HCT116 (cell line): ENCODE measurements around the gene ISCA2. TPM values are rescaled to one million over a fixed set of nuclear protein-coding genes. Genes with fewer than 3 reads are reported as not detected.
"Not testable (repeated sequence)": the region's sequence is repeated elsewhere in the genome, so short reads cannot be mapped to it uniquely, and the experiment has no call there.

Experiments used
- ATAC-seq: fragments of 200-7000 bp; cut with Tn5 transposase; 2 replicates; pipeline ENCODE4 v1.9.1; 2020; ENCODE audit warnings: mild to moderate bottlenecking, moderate library complexity
- BruUV-seq: library from RNA; stranded (reverse); fragments of 400-500 nt; replicated peaks from 2 replicates; lab custom pipeline; 2021; lab: Mats Ljungman, UMichigan
- CTCF ChIA-PET: fragments of 300-600 bp; sonication (Branson Sonifier 250); formaldehyde crosslinking; loops from one replicate; lab custom pipeline; 2021; ENCODE audit warnings: antibody characterized with exemption; lab: Charles Lee
- POLR2A ChIA-PET: fragments of 300-600, 350-600 bp; sonication (Branson Sonifier 250); formaldehyde crosslinking; loops from one replicate; lab custom pipeline; 2021; ENCODE audit warnings: antibody characterized with exemption; lab: Charles Lee
- RAD21 ChIA-PET, 2 experiments: fragments of 300-600 bp; sonication (Branson Sonifier 250); formaldehyde crosslinking; loops; one replicate each; lab custom pipeline; 2023; ENCODE audit warnings: low total read pairs in 2 of 2; ENCODE audit not compliant: uncharacterized antibody in 2 of 2, unreplicated experiment in 2 of 2, low non-redundant PET in 1 of 2; lab: Charles Lee
- DNase-seq: peaks from one replicate; pipeline ENCODE4 v3.0.0-alpha.2; 2010; ENCODE audit warnings: low read depth, low spot score
- H2AFZ ChIP-seq: fragments of 200-600 bp; shearing (Covaris generic), sonication (generic); 2 replicates; pipeline ENCODE4 v1.6.1; 2017; ENCODE audit warnings: low read depth, mixed run types, mixed read lengths, antibody characterized with exemption, low read length; ENCODE audit not compliant: poor library complexity, severe bottlenecking
- H3K27ac ChIP-seq: 2 replicates; pipeline ENCODE4 v1.5.1; 2012; ENCODE audit warnings: low read depth, low read length
- H3K27me3 ChIP-seq: fragments of 200-600 bp; sonication (generic); 2 replicates; pipeline ENCODE4 v1.6.1; 2016; ENCODE audit warnings: mixed run types, low read length, mixed read lengths; ENCODE audit not compliant: insufficient read depth
- H3K36me3 ChIP-seq, 2 experiments: fragments of 200-500 bp in 1 of 2; fragments of 200-600 bp in 1 of 2; sonication (Bioruptor generic) in 1 of 2; sonication (generic) in 1 of 2; 2 replicates each; pipeline versions ENCODE4 v1.5.1 to v1.6.1; 2014 to 2016; ENCODE audit warnings: low read length in 2 of 2, inconsistent platforms in 1 of 2, mixed read lengths in 1 of 2, mixed run types in 1 of 2; ENCODE audit not compliant: insufficient read depth in 2 of 2, control insufficient read depth in 1 of 2
- H3K4me1 ChIP-seq, 2 experiments: fragments of 200-600 bp in 1 of 2; sonication (generic) in 1 of 2; 2 replicates each; pipeline versions ENCODE4 v1.5.1 to v1.6.1; 2012 to 2017; ENCODE audit warnings: low read length in 2 of 2, inconsistent platforms in 1 of 2, mild to moderate bottlenecking in 1 of 2, mixed read lengths in 1 of 2, mixed run types in 1 of 2, moderate library complexity in 1 of 2; ENCODE audit not compliant: insufficient read depth in 2 of 2, control insufficient read depth in 1 of 2
- H3K4me2 ChIP-seq: fragments of 200-600 bp; sonication (generic); 2 replicates; pipeline ENCODE4 v1.6.1; 2017; ENCODE audit warnings: mixed run types, low read length, mixed read lengths
- H3K4me3 ChIP-seq, 2 experiments: fragments of 200-600 bp in 1 of 2; sonication (generic) in 1 of 2; replicated peaks in 1 of 2; 2 replicates each; pipeline ENCODE4 v1.5.1; 2011 to 2016; ENCODE audit warnings: low read length in 2 of 2, control low read depth in 1 of 2, low read depth in 1 of 2, mild to moderate bottlenecking in 1 of 2, mixed read lengths in 1 of 2, mixed run types in 1 of 2
- H3K79me2 ChIP-seq: fragments of 200-600 bp; sonication (generic); 2 replicates; pipeline ENCODE4 v1.6.1; 2017; ENCODE audit warnings: mild to moderate bottlenecking, mixed run types, low read length, moderate library complexity, mixed read lengths; ENCODE audit not compliant: insufficient read depth
- H3K9ac ChIP-seq: fragments of 200-600 bp; sonication (generic); 2 replicates; pipeline ENCODE4 v1.6.1; 2016; ENCODE audit warnings: low read length, mixed read lengths
- H3K9me2 ChIP-seq: fragments of 200-600 bp; sonication (generic), shearing (Covaris generic); 2 replicates; pipeline ENCODE4 v1.6.1; 2017; ENCODE audit warnings: mixed run types, mild to moderate bottlenecking, moderate library complexity; ENCODE audit not compliant: insufficient read depth
- H3K9me3 ChIP-seq, 2 experiments: fragments of 200-500 bp in 1 of 2; fragments of 200-600 bp in 1 of 2; sonication (Bioruptor generic) in 1 of 2; sonication (generic) in 1 of 2; 2 replicates each; pipeline ENCODE4 v1.6.1; 2014 to 2017; ENCODE audit warnings: low read length in 2 of 2, mixed read lengths in 2 of 2, inconsistent platforms in 1 of 2, low read depth in 1 of 2, mild to moderate bottlenecking in 1 of 2, mixed run types in 1 of 2, moderate library complexity in 1 of 2; ENCODE audit not compliant: control insufficient read depth in 1 of 2, insufficient read depth in 1 of 2
- H4K20me1 ChIP-seq: fragments of 200-600 bp; sonication (generic), shearing (Covaris generic); 2 replicates; pipeline ENCODE4 v1.6.1; 2017; ENCODE audit warnings: mixed run types, mild to moderate bottlenecking, moderate library complexity; ENCODE audit not compliant: insufficient read depth
- intact Hi-C: fragments of 100-400 bp; cut with micrococcal nuclease; formaldehyde crosslinking; loops from 2 replicates; pipeline ENCODE4 v1.10.0; 2022
- total RNA-seq: library from RNA; stranded (reverse); gene quantifications from one replicate; pipeline ENCODE4 v1.2.1, GENCODE V29; 2021; ENCODE audit not compliant: unreplicated experiment
- TF ChIP-seq, protein P1 (sequence below): IDR thresholded peaks from 2 replicates; pipeline ENCODE4 v1.6.1; 2012

Gene ISCA2
- total RNA-seq, 1 experiment from 2014 or later = 27.5 TPM

DNA sequence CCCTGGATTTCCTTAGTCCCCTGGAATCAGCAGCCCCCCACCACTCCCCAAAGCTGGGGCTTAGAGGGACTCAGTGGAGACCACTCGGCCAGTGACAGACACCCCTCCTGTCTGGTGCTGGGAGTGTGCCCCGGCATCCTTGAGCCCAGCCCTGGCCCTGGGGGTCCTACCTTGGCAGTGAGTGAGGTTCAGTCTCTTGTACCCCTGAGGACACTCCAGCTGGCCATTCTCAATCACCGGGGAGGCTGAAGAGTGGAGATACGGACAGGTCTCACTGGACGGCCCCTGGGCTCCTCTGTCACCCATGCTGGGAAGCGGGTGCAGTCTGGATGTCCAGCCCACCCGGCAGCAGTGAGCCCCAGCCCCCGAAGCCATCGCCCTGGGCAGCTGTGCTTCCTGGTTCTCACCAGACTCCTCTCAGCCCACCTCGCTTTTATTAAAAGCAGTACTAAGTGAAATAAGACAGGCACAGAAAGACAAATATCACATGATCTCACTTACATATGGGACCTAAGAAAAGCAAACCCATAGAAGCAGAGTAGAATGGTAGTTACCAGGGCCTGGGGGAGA is 42.3 kb downstream of the ISCA2 start:
- ChIA-PET POLR2A (no interaction called here), RAD21 (no interaction called here), CTCF (no interaction called here)
- TF ChIP-seq, protein P1, sequence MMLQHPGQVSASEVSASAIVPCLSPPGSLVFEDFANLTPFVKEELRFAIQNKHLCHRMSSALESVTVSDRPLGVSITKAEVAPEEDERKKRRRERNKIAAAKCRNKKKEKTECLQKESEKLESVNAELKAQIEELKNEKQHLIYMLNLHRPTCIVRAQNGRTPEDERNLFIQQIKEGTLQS = no peak
- ATAC-seq = no peak
- no peaks in the 10 kb centered on the region for H3K9me3 ChIP-seq
- no peaks in the 10 kb centered on the region for H4K20me1 ChIP-seq
- no TSS peak for BruUV-seq
- H3K9me2 ChIP-seq = no peaks in the 10 kb centered on the region
- H3K27me3 ChIP-seq = no peaks in the 10 kb centered on the region
- no peak overlapping the region for H3K27ac ChIP-seq
- no peak overlapping the region for H3K4me2 ChIP-seq
- H3K9ac ChIP-seq = no peak overlapping the region
- H3K36me3 ChIP-seq = no peaks in the 10 kb centered on the region
- intact Hi-C loops = no loop called here
- H3K4me3 ChIP-seq = no peak overlapping the region
- H2AFZ ChIP-seq = no peak overlapping the region
- H3K79me2 ChIP-seq = no peaks in the 10 kb centered on the region
- no peak for DNase-seq
- peaks cover 10 to 14% of the 10 kb centered on the region in 2 experiments for H3K4me1 ChIP-seq

DNA sequence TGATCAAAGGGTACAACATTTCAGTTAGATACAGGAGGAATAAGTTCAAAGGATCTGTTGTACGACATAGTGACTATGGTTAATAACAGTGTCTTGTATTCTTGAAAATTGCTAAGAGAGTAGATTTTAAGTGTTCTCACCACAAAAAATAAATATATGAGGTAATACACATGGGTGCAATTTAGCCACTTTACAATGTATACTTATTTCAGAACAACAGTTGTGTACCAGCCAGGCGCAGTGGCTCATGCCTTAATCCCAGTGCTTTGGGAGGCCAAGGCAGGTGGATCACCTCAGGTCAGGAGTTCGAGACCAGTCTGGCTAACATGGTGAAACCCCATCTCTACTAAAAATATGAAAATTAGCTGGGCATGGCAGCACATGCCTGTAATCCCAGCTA is 42.8 kb downstream of the ISCA2 start:
- H3K27me3 ChIP-seq, ATAC-seq, H3K9me3 ChIP-seq, H3K9me2 ChIP-seq, RAD21 ChIA-PET, H3K4me2 ChIP-seq, H3K27ac ChIP-seq, H2AFZ ChIP-seq, intact Hi-C loops, H3K9ac ChIP-seq, BruUV-seq, H3K36me3 ChIP-seq, H4K20me1 ChIP-seq, DNase-seq, H3K4me1 ChIP-seq, CTCF ChIA-PET, H3K4me3 ChIP-seq, H3K79me2 ChIP-seq: not testable (repeated sequence)
- POLR2A ChIA-PET = interaction anchor here (1.0 to 1.1 kb wide), 2 partner anchors 11 to 35 kb away, joined by 3 to 4 read pairs; no protein-coding TSS in a partner anchor
